HEK293T (cell line): ENCODE measurements around the gene RANBP9.

ENCODE experiments used
- ARNT ChIP-seq: fragments of 450-650 bp; IDR thresholded peaks from 2 replicates; pipeline ENCODE4 v1.6.1; 2017; ENCODE audit warnings: mild to moderate bottlenecking
- BHLHE40 ChIP-seq: fragments of 450-650 bp; IDR thresholded peaks from 2 replicates; pipeline ENCODE4 v1.6.1; 2016; ENCODE audit warnings: mild to moderate bottlenecking, moderate library complexity, borderline replicate concordance
- CTBP1 ChIP-seq: fragments of 450-650 bp; IDR thresholded peaks from 2 replicates; pipeline ENCODE4 v1.6.1; 2016; ENCODE audit warnings: borderline replicate concordance
- ELF4 ChIP-seq: fragments of 450-650 bp; IDR thresholded peaks from 2 replicates; pipeline ENCODE4 v1.6.1; 2017; ENCODE audit warnings: antibody characterized with exemption
- FOXA1 ChIP-seq: fragments of 450-650 bp; IDR thresholded peaks from 2 replicates; pipeline ENCODE4 v1.6.1; 2016; ENCODE audit warnings: mild to moderate bottlenecking
- FOXK2 ChIP-seq: fragments of 450-650 bp; IDR thresholded peaks from 2 replicates; pipeline ENCODE4 v1.6.1; 2016; ENCODE audit warnings: mild to moderate bottlenecking
- SP1 ChIP-seq: fragments of 450-650 bp; IDR thresholded peaks from 2 replicates; pipeline ENCODE4 v1.6.1; 2017
- SUZ12 ChIP-seq: fragments of 450-650 bp; IDR thresholded peaks from 2 replicates; pipeline ENCODE4 v1.6.1; 2016; ENCODE audit warnings: mild to moderate bottlenecking
- TARDBP ChIP-seq: fragments of 450-650 bp; IDR thresholded peaks from 2 replicates; pipeline ENCODE4 v1.6.1; 2016

- no peak for TF ChIP-seq ELF4
- no peak for TF ChIP-seq SUZ12
- no peak for TF ChIP-seq ARNT
- no peak for TF ChIP-seq BHLHE40
- no peak for TF ChIP-seq TARDBP
- no peak for TF ChIP-seq SP1
- no peak for TF ChIP-seq FOXK2
- TF ChIP-seq FOXA1 = no peak
- TF ChIP-seq CTBP1 = no peak
Measured at GRCh38 chr6:13683038-13683437, 28.6 kb downstream of the RANBP9 start.
